Embryonic facial prominence (tissue), 1 donor: ENCODE results near the gene ZNF443.
A peak's percentile ranks its signal among the peaks of the same experiment; 100 is the strongest.
"Not testable (repeated sequence)": the region's sequence is repeated elsewhere in the genome, so short reads cannot be mapped to it uniquely, and the experiment has no call there.

ENCODE experiments used
- DNase-seq: peaks from one replicate; pipeline ENCODE4 v3.0.0-alpha.2; 2016; ENCODE audit errors: extremely low spot score

The ZNF443 gene

DNA sequence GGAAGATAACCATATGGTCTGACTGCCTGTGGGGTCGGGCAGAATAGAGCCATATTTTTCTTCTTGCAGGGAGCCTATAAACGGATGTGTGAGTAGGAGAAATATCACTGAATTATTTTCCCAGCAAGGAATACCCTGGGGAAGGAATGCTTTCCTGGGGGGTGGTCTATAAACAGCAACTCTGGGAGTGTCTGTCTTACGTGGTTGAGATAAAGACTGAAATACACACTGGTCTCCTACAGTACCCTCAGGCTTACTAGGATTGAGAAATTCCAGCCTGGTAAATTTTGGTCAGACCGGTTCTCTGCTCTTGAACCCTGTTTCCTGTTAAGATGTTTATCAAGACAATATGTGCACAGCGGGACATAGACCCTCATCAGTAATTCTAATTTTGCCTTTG, 23.5 kb downstream of the ZNF443 start:
- not testable (repeated sequence) for DNase-seq

DNA sequence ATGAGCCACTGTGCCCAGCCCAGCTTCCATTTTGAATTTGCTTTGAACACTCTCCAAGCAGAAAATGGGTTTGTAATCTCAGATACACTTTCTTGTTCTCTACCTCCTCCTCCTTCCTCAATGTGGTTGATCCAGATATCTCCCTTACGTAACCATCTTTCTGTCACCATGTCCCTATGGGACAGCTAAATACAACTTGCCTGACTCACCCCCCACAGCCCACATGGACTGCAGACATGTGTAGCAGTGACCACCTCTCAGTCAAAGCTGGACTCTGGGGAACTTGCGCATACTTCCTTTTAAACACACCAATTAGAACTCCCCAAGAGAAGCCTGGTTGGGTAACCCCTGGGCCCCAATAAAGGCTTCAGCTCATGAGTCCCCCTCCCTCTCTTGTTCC, 28.9 kb downstream of the ZNF443 start:
- DNase-seq: no peak

DNA sequence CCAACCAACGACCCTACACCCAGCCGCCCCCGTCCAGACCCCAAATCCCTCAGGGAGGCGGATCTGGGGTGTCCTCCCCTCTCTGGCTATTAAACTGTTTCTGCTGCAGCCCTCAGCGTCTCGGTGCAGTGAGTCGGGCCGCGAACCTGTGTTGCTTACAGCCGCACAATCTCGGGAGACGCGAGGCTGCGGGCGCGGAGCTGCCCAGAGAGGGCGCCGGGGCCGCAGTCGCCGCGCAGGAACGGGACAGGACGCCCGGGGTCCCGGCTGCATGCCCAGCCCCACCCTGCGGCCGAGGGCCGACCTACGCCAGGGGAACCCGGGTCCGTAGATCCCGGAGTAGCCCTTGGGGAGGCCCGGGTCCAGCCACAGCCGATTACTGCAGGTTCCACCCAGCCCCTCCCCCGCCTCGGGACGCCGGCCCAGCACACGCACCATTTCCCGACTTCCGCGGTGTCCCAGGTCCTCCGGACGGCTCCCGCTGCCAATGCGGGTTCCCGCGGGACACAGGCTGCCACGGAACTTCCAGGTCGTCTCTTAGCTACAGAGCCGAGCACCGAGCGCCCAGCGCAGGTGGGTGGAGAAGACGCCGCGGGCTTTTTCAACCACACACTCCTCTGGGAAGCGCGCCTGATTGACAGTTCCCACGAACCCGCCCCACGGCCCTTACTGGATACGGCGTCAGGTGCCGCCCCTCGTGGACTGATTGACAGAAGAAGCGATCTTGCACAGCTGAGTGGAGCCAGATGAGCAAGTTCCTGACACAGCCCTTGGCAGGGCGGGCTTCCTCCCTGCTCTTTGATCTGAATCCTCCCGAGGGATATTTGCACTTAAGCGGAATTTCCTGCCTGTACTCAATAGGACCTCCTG, 40.0 kb downstream of the ZNF443 start, which contains the start of gene ZNF799:
ZNF799 (minus strand) TSS at position 639 of the 870 bp plus-strand sequence; CDS start at position 438, 201 bp downstream.
- peak; percentile 91 for DNase-seq

DNA sequence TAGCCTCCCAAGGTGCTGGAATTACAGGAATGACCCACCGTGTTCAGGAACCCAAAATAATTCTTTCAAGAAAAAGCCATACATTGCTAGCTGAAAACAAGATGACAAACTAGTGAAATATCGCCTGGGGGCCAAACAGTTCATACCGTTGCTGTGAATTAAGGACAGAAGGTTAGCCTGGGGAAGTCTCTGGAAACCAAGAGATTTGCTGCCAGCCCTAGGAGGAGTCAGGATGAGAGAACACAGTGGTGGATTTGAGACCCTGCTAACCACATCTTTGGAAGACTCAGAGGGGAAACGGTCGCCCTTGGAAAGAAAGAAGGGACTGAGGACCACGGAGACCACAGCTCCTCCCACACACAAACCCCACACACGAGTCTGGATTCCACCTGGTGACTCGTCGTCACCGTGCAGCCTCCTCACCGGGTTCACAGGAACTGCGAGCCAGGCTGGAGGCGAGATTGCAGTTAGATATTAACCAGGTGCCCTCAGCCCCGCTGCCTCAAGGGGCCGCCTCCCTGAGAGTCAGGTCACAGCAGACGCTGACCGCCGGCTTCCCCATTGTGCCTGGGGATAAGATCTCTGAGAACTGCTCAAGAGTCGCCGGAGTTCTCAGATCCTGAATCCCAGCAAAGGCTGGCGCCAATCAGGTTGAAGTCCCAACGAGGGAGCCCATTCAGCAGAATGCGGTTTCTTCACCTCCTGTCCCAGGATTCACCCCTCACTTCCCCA, 40.8 kb downstream of the ZNF443 start:
- not testable (repeated sequence) for DNase-seq

DNA sequence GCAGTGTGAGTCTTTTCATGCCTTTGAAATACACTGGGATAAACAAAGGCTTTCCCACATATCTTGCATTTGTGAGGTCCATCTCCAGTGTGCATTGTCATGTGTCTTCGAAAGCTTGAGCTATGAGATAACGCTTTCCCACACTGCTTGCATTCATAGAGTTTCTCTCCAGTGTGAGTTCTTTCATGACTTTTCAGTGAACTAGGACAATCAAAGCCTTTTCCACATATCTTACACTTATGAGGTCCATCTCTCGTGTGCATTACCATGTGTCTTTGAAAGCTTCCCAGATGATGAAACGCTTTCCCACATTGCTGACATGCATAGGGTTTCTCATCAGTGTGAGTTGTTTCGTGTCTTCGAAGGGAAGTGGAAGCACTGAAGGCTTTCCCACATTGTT, 49.7 kb downstream of the ZNF443 start:
- not testable (repeated sequence) for DNase-seq

DNA sequence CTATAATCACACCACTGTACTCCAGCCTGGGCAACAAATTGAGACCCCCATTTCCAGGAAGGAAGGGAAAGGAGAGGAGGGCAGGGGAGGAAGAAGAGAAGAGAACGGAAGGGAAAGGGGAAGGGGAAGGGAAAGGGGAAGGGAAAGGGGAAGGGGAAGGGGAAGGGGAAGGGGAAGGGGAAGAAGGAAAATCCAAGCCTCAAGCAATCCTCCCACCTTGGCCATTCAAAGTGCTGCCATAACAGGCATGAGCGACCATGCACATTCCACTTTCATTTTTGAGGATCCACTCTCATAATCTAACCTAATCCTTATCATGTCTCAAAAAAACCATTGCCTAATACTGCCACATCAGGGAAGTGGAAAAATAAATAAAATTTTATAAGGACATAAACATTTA, 54.5 kb downstream of the ZNF443 start:
- DNase-seq: not testable (repeated sequence)

DNA sequence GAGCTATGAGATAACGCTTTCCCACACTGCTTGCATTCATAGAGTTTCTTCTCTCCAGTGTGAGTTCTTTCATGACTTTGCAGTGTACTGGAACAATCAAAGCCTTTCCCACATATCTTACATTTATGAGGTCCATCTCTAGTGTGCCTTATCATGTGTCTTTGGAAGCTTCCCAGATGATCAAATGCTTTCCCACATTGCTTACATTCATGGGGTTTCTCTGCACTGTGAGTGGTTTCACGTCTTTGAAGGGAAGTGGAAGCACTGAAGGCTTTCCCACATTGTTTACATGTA, 60.4 kb downstream of the ZNF443 start:
- DNase-seq: no peak

DNA sequence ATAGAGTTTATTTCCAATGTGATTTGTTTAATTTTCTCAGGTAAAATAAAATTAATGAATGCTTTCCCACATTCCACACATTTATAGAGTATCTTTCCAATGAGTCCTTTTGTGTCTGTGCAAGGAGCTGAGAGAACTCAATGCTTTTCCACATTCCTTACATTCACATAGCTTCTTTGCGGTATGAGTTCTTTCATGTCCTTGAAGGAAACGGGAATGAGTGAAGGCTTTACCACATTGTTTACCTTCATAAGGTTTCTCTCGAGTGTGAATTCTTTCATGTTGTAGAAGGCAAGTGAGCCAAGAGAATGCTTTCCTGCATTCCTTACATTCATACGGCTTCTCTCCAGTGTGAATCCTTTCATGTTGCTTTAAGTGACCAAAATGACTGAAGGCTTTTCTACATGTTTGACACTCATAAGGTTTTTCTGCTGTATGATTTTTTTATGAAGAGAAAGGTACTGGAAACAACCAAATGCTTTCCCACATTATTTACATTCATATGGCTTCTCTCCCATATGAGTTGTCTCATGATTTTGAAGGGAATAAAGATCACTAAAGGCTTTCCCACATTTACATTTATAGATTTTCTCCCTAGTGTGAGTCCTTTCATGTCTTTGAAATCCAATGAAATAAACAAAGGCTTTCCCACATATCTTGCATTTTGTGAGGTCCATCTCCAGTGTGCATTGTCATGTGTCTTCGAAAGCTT, 60.9 kb downstream of the ZNF443 start:
- DNase-seq: no peak
